Metanephros (tissue), 1 donor: Measurements from ENCODE around the gene SLX9. TPM values are rescaled to one million over a fixed set of nuclear protein-coding genes. Genes with fewer than 3 reads are reported as not detected.

Source experiments
- total RNA-seq: library from RNA; depleted of rRNA; stranded (reverse); fragments of >200 nt; gene quantifications from one replicate; pipeline ENCODE4 v1.2.3, GENCODE V29; 2014

The SLX9 gene
- total RNA-seq, result 14.3 TPM

GRCh38 chr21:44939532-44940115, at the start of gene SLX9:
Gene SLX9, plus strand, starts transcription at chr21:44940029. Its CDS starts 29 bp downstream, at chr21:44940058.

GRCh38 chr21:44920694-44921604, 18.9 kb upstream of the SLX9 start, which contains the start of gene ITGB2:
Gene ITGB2, minus strand, starts transcription at chr21:44920899. Its CDS starts 10,117 bp downstream, at chr21:44910782.

Other genes starting within 250 kb of the SLX9 start
- gene KRTAP10-12, start 242.9 kb upstream of the SLX9 start, total RNA-seq, result not detected
- gene TSPEAR, start 228.5 kb upstream of the SLX9 start, total RNA-seq, result 0.53 TPM
- 90.8 TPM for gene UBE2G2, start 138.2 kb upstream of the SLX9 start, total RNA-seq
- gene SUMO3, start 122.0 kb upstream of the SLX9 start, total RNA-seq, result 54.2 TPM
- 235 TPM for gene PTTG1IP, start 66.3 kb upstream of the SLX9 start, total RNA-seq
- gene ITGB2, start 19.1 kb upstream of the SLX9 start, total RNA-seq, result 39.2 TPM
- 22.9 TPM for gene ADARB1, start 134.6 kb downstream of the SLX9 start, total RNA-seq